Ishikawa (cell line): ENCODE results near the gene EFHC2.

Experiments used
- CEBPB ChIP-seq: IDR thresholded peaks from 2 replicates; pipeline ENCODE4 v1.6.1; 2012
- EP300 ChIP-seq: IDR thresholded peaks from 2 replicates; pipeline ENCODE4 v1.6.1; 2012; ENCODE audit warnings: borderline replicate concordance
- FOXM1 ChIP-seq: IDR thresholded peaks from 2 replicates; pipeline ENCODE4 v1.6.1; 2012; ENCODE audit warnings: low read depth, borderline replicate concordance
- NFIC ChIP-seq: IDR thresholded peaks from 2 replicates; pipeline ENCODE4 v1.6.1; 2012
- REST ChIP-seq: IDR thresholded peaks from 2 replicates; pipeline ENCODE4 v1.6.1; 2012; ENCODE audit warnings: low read depth, mild to moderate bottlenecking
- TAF1 ChIP-seq: IDR thresholded peaks from 2 replicates; pipeline ENCODE4 v1.6.1; 2012; ENCODE audit warnings: low read depth, mild to moderate bottlenecking
- TEAD4 ChIP-seq: IDR thresholded peaks from 2 replicates; pipeline ENCODE4 v1.6.1; 2012
- YY1 ChIP-seq: IDR thresholded peaks from 2 replicates; pipeline ENCODE4 v1.6.1; 2012; ENCODE audit warnings: low read depth
- TF ChIP-seq, protein P1 (sequence below): IDR thresholded peaks from 2 replicates; pipeline ENCODE4 v1.6.1; 2012
- TF ChIP-seq, protein P2 (sequence below): IDR thresholded peaks from 2 replicates; pipeline ENCODE4 v1.6.1; 2012

GRCh38 chrX:44227991-44228390, 115.5 kb downstream of the EFHC2 start:
- no peak for TF ChIP-seq YY1
- TF ChIP-seq EP300, result no peak
- TF ChIP-seq CEBPB, result no peak
- TF ChIP-seq, protein P1, sequence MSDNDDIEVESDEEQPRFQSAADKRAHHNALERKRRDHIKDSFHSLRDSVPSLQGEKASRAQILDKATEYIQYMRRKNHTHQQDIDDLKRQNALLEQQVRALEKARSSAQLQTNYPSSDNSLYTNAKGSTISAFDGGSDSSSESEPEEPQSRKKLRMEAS, result no peak
- no peak for TF ChIP-seq REST
- no peak for TF ChIP-seq TEAD4
- TF ChIP-seq, protein P2, sequence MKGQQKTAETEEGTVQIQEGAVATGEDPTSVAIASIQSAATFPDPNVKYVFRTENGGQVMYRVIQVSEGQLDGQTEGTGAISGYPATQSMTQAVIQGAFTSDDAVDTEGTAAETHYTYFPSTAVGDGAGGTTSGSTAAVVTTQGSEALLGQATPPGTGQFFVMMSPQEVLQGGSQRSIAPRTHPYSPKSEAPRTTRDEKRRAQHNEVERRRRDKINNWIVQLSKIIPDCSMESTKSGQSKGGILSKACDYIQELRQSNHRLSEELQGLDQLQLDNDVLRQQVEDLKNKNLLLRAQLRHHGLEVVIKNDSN, result no peak
- TF ChIP-seq NFIC, result no peak
- no peak for TF ChIP-seq TAF1
- TF ChIP-seq FOXM1, result no peak
